Measurements from ENCODE around the gene ADAMTSL4. TPM values are rescaled to one million over a fixed set of nuclear protein-coding genes. Genes with fewer than 3 reads are reported as not detected.

The ADAMTSL4 gene
- total and polyA plus RNA-seq, 10 donors: 2.8 to 19.1 (median 11.1) TPM

DNA sequence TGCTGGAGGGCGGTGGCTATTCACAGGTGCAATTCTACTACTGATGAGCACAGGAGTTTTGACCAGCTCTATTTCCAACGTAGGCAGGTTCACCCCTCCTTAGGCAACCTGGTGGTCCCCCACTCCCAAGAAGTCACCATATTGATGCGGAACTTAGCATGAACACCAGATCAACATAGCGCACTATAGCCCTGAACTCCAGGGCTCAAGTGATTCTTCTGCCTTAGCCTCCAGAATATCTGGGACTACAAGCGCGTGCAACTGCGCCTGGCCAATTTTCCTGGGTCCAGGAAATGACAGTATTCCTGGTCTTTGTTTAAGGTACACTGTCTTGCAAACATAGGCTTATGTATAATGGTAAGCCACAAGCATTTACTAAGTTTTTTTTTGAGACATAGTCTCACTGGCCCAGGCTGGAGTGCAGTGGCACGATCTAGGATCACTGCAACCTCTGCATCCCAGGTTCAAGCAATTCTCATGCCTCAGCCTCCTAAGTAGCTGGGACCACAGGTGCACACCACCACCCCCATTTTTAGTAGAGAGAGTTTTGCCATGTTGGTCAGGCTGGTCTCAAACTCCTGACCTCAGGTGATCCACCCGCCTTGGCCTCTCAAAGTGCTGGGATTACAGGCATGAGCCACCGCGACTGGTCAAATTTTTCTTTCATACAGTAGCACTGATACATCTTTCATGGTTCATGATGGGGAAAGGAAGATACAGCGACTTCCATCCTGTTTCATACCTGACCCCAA lies 17.6 kb downstream of the ADAMTSL4 start:
- peak in 2 of 3 donors; percentile 26 to 33 for TF ChIP-seq POLR2AphosphoS5 (IDR thresholded peaks at IDR 0.05)
- no peak for TF ChIP-seq POLR2A (IDR thresholded peaks at IDR 0.05)
- Histone ChIP-seq H3K4me3 (peak overlapping the region in 5 of 8 donors; percentile 33 to 70 (median 37)), H3K36me3 (peaks cover 0 to 31% (median 11%) of the 10 kb centered on the region in 6 donors), H3K27me3 (replicated peaks in 1 of 7) (no peaks in the 10 kb centered on the region), H3K4me1 (peaks cover 84 to 100% (median 99%) of the 10 kb centered on the region in 6 donors), H3K9me3 (no peaks in the 10 kb centered on the region), H3K27ac (peak overlapping the region; percentile 93 to 100 (median 100))
- DNase-seq: peak; percentile 42
- WGBS, 5 donors: 72 to 79% (median 76%) methylated on average over 12 of the region's 12 CpGs
- intact Hi-C loops (cut with DNase I; ENCODE audit: low total_unique reads): no loop called here

DNA sequence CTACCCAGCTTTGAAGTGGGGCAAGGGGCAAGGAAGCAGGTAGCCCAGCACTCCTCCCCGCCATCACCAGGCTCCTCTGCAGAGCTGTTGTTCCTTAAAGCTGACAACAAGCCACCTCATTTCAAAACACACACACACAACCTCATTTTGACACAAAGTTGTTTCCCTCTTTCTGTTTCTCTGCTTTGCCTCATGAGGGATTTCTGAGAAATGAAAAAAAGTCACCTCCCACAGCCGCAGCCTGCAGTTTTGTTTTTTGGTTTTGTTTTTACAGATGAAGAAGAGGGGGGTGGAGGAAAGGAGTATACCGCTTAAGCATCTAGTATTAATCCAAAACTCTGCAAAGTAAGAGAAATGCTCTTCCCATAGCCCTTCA lies 18.1 kb downstream of the ADAMTSL4 start:
- Histone ChIP-seq H3K27ac (peak overlapping the region; percentile 93 to 100 (median 100)), H3K4me1 (peaks cover 89 to 100% (median 100%) of the 10 kb centered on the region in 6 donors), H3K27me3 (replicated peaks in 1 of 7) (no peaks in the 10 kb centered on the region), H3K9me3 (no peaks in the 10 kb centered on the region), H3K36me3 (peaks cover 0 to 37% (median 16%) of the 10 kb centered on the region in 6 donors), H3K4me3 (peak overlapping the region; percentile 2 to 70 (median 34))
- intact Hi-C loops (cut with DNase I; ENCODE audit: low total_unique reads): no loop called here
- peak; percentile 86 for DNase-seq
- 2 to 12% (median 10%) methylated on average over 3 of the region's 3 CpGs for WGBS, 5 donors
- TF ChIP-seq, protein P1, sequence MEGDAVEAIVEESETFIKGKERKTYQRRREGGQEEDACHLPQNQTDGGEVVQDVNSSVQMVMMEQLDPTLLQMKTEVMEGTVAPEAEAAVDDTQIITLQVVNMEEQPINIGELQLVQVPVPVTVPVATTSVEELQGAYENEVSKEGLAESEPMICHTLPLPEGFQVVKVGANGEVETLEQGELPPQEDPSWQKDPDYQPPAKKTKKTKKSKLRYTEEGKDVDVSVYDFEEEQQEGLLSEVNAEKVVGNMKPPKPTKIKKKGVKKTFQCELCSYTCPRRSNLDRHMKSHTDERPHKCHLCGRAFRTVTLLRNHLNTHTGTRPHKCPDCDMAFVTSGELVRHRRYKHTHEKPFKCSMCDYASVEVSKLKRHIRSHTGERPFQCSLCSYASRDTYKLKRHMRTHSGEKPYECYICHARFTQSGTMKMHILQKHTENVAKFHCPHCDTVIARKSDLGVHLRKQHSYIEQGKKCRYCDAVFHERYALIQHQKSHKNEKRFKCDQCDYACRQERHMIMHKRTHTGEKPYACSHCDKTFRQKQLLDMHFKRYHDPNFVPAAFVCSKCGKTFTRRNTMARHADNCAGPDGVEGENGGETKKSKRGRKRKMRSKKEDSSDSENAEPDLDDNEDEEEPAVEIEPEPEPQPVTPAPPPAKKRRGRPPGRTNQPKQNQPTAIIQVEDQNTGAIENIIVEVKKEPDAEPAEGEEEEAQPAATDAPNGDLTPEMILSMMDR (IDR thresholded peaks at IDR 0.05 in 8 of 11, conservative IDR thresholded peaks at IDR 0.05 in 3 of 11): no peak
- TF ChIP-seq POLR2AphosphoS5 (IDR thresholded peaks at IDR 0.05) (peak in 1 of 3 donors; percentile 61), POLR2A (IDR thresholded peaks at IDR 0.05) (peak in 1 of 3 donors; percentile 15)

DNA sequence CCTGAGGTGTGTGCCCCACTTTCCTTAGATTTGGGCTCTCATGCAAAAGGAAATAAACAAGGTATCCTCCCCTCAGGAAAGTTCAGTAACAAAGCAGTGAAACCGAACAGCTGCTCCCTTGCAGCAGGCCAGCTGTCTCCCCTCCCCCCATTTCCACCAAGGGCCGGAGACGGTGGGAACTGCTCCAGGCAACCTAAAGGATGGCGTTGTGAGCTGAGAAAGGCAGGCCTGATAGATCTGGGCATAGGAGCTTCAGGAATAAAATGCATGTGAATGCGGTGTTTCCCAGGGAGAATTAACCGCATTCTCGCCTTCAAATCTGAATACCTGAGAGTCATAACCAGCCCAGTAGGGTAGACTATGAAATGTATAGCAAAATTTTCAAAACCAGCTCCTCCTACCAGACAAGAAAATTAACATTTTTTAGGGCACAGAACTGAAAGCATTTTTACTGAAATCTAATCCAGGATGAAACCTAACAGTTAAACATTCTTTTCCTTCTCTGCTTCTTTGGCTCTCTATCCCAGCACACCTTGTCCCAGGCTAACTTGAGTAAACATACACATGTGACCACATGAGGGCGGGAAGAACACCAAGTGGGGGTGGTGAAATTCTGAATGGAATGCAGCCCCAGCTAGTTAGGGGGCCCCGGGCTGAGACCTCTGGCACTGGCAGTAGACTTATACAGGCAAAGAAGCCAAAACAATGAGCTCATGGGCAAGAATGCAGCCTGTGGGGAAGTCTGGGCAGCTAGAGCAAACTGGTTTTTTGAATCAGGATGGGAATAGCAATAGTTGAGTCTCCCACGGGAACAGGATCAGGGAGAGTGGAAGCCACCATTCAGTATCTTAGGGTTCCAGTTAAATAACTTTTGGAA lies 18.7 kb downstream of the ADAMTSL4 start:
- DNase-seq: peak; percentile 88
- no peaks in the 10 kb centered on the region for H3K9me3 ChIP-seq
- H3K4me3 ChIP-seq: peak overlapping the region; percentile 2 to 70 (median 34)
- WGBS, 5 donors: 7 to 11% (median 9%) methylated on average over 10 of the region's 10 CpGs
- intact Hi-C loops (cut with DNase I; ENCODE audit: low total_unique reads): no loop called here
- no peaks in the 10 kb centered on the region for H3K27me3 ChIP-seq (replicated peaks in 1 of 7)
- TF ChIP-seq POLR2AphosphoS5 (IDR thresholded peaks at IDR 0.05) (peak in 2 of 3 donors; percentile 59 to 61), POLR2A (IDR thresholded peaks at IDR 0.05) (no peak)
- peaks cover 89 to 100% (median 100%) of the 10 kb centered on the region in 6 donors for H3K4me1 ChIP-seq
- H3K36me3 ChIP-seq: peaks cover 0 to 43% (median 22%) of the 10 kb centered on the region in 6 donors
- H3K27ac ChIP-seq: peak overlapping the region; percentile 93 to 100 (median 100)

GRCh38 chr1:150568594-150568966 lies 19.4 kb downstream of the ADAMTSL4 start:
- peaks cover 0 to 49% (median 28%) of the 10 kb centered on the region in 6 donors for H3K36me3 ChIP-seq
- TF ChIP-seq, protein P1 (IDR thresholded peaks at IDR 0.05 in 8 of 11, conservative IDR thresholded peaks at IDR 0.05 in 3 of 11): no peak
- TF ChIP-seq POLR2A (IDR thresholded peaks at IDR 0.05) (no peak), POLR2AphosphoS5 (IDR thresholded peaks at IDR 0.05) (no peak)
- DNase-seq: no peak
- intact Hi-C loops (cut with DNase I; ENCODE audit: low total_unique reads): no loop called here
- H3K27me3 ChIP-seq (replicated peaks in 1 of 7): no peaks in the 10 kb centered on the region
- peak overlapping the region; percentile 93 to 100 (median 100) for H3K27ac ChIP-seq
- H3K4me1 ChIP-seq: peaks cover 91 to 100% (median 100%) of the 10 kb centered on the region in 6 donors
- H3K4me3 ChIP-seq: peak overlapping the region in 6 of 8 donors; percentile 8 to 70 (median 36)
- no peaks in the 10 kb centered on the region for H3K9me3 ChIP-seq

All from spleen (tissue), 11 donors.